Kidney (tissue), 14 donors: ENCODE results near the gene RASGRF2. TPM values are rescaled to one million over a fixed set of nuclear protein-coding genes. Genes with fewer than 3 reads are reported as not detected.

Source experiments
- DNase-seq, 5 donors: peaks; one replicate each; pipeline ENCODE4 v3.0.0-alpha.2; 2013 to 2020
- FAIRE-seq: peaks from 2 replicates; lab custom pipeline; 2012; peaks lifted over from hg19 to GRCh38; lab: Jason Lieb, UNC
- H3K27ac ChIP-seq, 2 donors: one replicate each; pipeline ENCODE4 v1.7.0; 2013; ENCODE audit warnings: low read depth in 2 of 2, low read length in 2 of 2, inconsistent platforms in 1 of 2
- H3K27me3 ChIP-seq: one replicate; pipeline ENCODE4 v1.7.1; 2013; ENCODE audit warnings: low read length, inconsistent platforms; ENCODE audit not compliant: control insufficient read depth, insufficient read depth
- H3K36me3 ChIP-seq, 3 donors: one replicate each; pipeline versions ENCODE4 v1.7.0 to v1.7.1; 2013; ENCODE audit warnings: low read length in 3 of 3, control low read depth in 1 of 3, inconsistent platforms in 1 of 3; ENCODE audit not compliant: insufficient read depth in 3 of 3, control insufficient read depth in 2 of 3
- H3K4me1 ChIP-seq, 3 donors: one replicate each; pipeline versions ENCODE4 v1.7.0 to v1.7.1; 2013; ENCODE audit warnings: low read length in 3 of 3, inconsistent platforms in 1 of 3, low read depth in 1 of 3; ENCODE audit not compliant: control insufficient read depth in 2 of 3, insufficient read depth in 2 of 3
- H3K4me3 ChIP-seq, 3 donors: one replicate each; pipeline versions ENCODE4 v1.7.0 to v1.8.1; 2013; ENCODE audit warnings: low read length in 3 of 3, control low read depth in 1 of 3, inconsistent platforms in 1 of 3
- H3K9ac ChIP-seq, 3 donors: one replicate each; pipeline versions ENCODE4 v1.7.0 to v1.7.1; 2013; ENCODE audit warnings: low read length in 3 of 3, control low read depth in 1 of 3, inconsistent platforms in 1 of 3
- H3K9me3 ChIP-seq, 3 donors: one replicate each; pipeline versions ENCODE4 v1.7.0 to v1.7.1; 2013; ENCODE audit warnings: low read length in 3 of 3, control low read depth in 1 of 3, inconsistent platforms in 1 of 3; ENCODE audit not compliant: control insufficient read depth in 2 of 3, insufficient read depth in 1 of 3
- CTCF ChIP-seq: IDR thresholded peaks from 3 replicates; pipeline ENCODE4 v1.5.1; 2012; ENCODE audit warnings: mild to moderate bottlenecking, moderate library complexity, borderline replicate concordance; ENCODE audit not compliant: insufficient read depth; ENCODE audit errors: extremely low read depth
- intact Hi-C: fragments of 100-400 bp; cut with DNase I; formaldehyde crosslinking; loops from one replicate; pipeline ENCODE4 v1.11.1; 2022
- polyA plus RNA-seq: library from polyadenylated mRNA; stranded (reverse); fragments of 350-450 nt; fragmentation: Illumina TruSeq; extraction: RNeasy Lipid Tissue Mini Kit (QIAGEN cat#74804); gene quantifications from one replicate; pipeline ENCODE4 v1.2.3, GENCODE V29; 2014; ENCODE audit warnings: low read depth, low replicate concordance; ENCODE audit not compliant: insufficient read depth
- total RNA-seq: library from RNA; stranded (reverse); fragmentation: NEBNext Ultra II Directional; extraction: Animal tissue kit (Norgen Biotek cat#: 25700); gene quantifications from one replicate; pipeline ENCODE4 v1.2.1, GENCODE V29; 2021
- donor health status: control.
- donor health status: control.
- donor health status: control.
- donor health status: control.
- donor health status: control.
- donor health status: DM: yes; HTN: yes; CAD: no.
- donor health status: Normal renal cell carcinoma (clear cell type).

Gene RASGRF2
- total and polyA plus RNA-seq, 2 donors from 2014 or later: 4.9 to 14.7 TPM

GRCh38 chr5:80967500-80968181 is 7.5 kb downstream of the RASGRF2 start:
- no peak for TF ChIP-seq CTCF
- Histone ChIP-seq H3K4me1 (peaks cover 0 to 5% (median 4%) of the 10 kb centered on the region in 3 donors), H3K9ac (peak overlapping the region in 1 of 3 donors; percentile 44), H3K9me3 (no peaks in the 10 kb centered on the region), H3K27ac (peak overlapping the region; percentile 68 to 84), H3K36me3 (no peaks in the 10 kb centered on the region), H3K4me3 (no peak overlapping the region), H3K27me3 (peaks cover 8% of the 10 kb centered on the region)
- intact Hi-C loops: no loop called here
- no peak for DNase-seq
- FAIRE-seq: peak; percentile 97

- Histone ChIP-seq H3K27ac (no peak overlapping the region), H3K4me3 (no peak overlapping the region), H3K9me3 (no peaks in the 10 kb centered on the region), H3K27me3 (no peaks in the 10 kb centered on the region), H3K4me1 (no peaks in the 10 kb centered on the region), H3K9ac (no peak overlapping the region), H3K36me3 (no peaks in the 10 kb centered on the region)
- no peak for FAIRE-seq
- intact Hi-C loops: no loop called here
- no peak for DNase-seq
- no peak for TF ChIP-seq CTCF
These were observed 12.9 kb downstream of the RASGRF2 start for GRCh38 chr5:80973027-80973426.

GRCh38 chr5:80975065-80975464 is 14.9 kb downstream of the RASGRF2 start:
- no peaks in the 10 kb centered on the region for H3K27me3 ChIP-seq
- no peak for TF ChIP-seq CTCF
- FAIRE-seq (no peak), DNase-seq (no peak)
- no peak overlapping the region for H3K9ac ChIP-seq
- H3K4me1 ChIP-seq: no peaks in the 10 kb centered on the region
- no peak overlapping the region for H3K4me3 ChIP-seq
- intact Hi-C loops: no loop called here
- H3K27ac ChIP-seq: peak overlapping the region in 1 of 2 donors; percentile 23
- H3K36me3 ChIP-seq: no peaks in the 10 kb centered on the region
- no peaks in the 10 kb centered on the region for H3K9me3 ChIP-seq
